ENCODE results near the gene RTN4R.

The RTN4R gene

DNA sequence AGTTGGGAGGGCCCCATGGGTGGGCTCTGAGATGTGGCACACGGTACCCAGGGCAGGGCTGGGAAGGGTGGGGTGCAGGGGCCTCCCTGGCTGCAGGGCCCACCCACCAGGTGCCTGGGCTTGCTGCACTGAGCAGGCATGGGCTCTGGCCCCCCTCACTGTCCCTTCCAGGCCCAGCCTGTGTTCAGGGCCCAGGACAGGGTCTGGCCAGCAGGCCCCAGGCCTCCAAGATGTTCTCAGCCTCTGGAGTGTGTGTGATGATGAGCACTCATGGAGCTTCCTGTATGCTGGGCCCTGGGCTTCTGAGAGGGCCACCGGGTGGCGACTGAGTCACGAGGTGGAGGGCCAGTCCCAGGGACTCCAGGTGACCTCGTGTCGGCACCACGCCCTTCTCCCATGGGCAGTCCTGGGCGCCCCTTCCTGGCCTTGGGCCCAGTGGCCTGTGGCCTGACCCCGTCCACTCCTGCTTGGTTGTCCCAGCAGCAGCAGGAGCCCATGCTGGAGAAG is 61.4 kb downstream of the RTN4R start:
- peak overlapping the region; percentile 13; the same call in 1 of the 2 replicates for H3K27ac ChIP-seq
- TF ChIP-seq, protein P1, sequence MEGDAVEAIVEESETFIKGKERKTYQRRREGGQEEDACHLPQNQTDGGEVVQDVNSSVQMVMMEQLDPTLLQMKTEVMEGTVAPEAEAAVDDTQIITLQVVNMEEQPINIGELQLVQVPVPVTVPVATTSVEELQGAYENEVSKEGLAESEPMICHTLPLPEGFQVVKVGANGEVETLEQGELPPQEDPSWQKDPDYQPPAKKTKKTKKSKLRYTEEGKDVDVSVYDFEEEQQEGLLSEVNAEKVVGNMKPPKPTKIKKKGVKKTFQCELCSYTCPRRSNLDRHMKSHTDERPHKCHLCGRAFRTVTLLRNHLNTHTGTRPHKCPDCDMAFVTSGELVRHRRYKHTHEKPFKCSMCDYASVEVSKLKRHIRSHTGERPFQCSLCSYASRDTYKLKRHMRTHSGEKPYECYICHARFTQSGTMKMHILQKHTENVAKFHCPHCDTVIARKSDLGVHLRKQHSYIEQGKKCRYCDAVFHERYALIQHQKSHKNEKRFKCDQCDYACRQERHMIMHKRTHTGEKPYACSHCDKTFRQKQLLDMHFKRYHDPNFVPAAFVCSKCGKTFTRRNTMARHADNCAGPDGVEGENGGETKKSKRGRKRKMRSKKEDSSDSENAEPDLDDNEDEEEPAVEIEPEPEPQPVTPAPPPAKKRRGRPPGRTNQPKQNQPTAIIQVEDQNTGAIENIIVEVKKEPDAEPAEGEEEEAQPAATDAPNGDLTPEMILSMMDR (conservative IDR thresholded peaks at IDR 0.05) = no peak

GRCh38 chr22:20205964-20206708 is 62.0 kb downstream of the RTN4R start:
- H3K27ac ChIP-seq = peak overlapping the region; percentile 13; the same call in 1 of the 2 replicates
- TF ChIP-seq, protein P1 (conservative IDR thresholded peaks at IDR 0.05) = no peak

GRCh38 chr22:20205464-20205963 is 62.6 kb downstream of the RTN4R start:
- H3K27ac ChIP-seq = no peak overlapping the region
- TF ChIP-seq, protein P1 (conservative IDR thresholded peaks at IDR 0.05) = no peak

DNA sequence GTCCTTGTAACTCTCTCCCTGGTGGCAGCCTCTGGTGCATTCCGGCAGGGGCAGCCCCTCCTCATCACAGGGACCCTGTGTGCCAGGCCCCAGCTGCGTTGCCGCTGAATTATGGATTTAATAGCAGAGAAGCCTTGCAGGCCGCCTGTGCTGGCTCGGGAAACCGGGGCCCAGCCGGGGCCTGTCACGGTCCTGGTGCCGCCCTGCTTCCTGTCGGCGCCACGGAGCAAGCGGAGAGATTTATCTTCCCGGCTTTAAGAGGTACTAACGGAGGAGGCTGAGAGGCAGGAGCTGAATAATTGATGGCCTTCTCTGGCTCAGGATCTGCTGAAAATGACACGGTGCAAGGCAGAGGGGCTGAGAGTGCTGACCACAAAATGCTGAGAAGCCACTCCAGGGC is 63.3 kb downstream of the RTN4R start:
- no peak overlapping the region for H3K27ac ChIP-seq
- TF ChIP-seq, protein P1 (conservative IDR thresholded peaks at IDR 0.05) = no peak

GRCh38 chr22:20204311-20204710 is 63.8 kb downstream of the RTN4R start:
- TF ChIP-seq, protein P1 (conservative IDR thresholded peaks at IDR 0.05) = no peak

DNA sequence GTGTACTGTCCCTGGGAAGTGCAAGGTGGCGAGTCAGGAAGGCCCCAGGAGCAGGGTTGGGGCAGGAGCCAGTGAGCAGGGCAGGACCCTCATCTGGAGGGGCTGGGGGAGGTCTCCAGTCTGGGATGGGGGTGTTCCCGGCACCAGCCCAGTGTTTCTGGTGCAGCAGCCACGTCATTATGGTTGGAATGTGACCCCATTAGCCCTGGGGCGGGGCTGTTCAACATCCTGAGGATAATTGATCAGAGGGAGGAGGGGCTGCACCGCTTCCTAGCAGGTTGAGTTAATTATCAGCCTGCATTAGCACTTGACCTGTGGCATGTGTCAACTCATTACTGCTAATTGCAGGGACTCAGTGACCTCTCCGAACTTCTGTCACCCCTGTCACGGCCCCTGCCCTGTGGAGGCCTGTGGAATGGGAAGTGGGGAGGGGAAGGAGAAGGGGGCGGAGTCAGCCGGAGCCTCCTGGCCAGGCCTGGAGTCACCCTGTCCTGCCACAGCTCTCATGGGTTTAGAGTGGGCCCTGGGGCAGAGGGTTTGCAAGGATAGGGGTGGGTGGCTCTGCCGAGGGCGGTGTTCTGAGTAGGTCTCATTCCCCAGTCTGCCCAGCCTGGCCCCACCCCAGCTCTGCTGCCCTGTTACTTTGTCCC is 64.4 kb downstream of the RTN4R start:
- peak overlapping the region; percentile 14; the same call in 1 of the 2 replicates for H3K27ac ChIP-seq
- TF ChIP-seq, protein P1 (conservative IDR thresholded peaks at IDR 0.05) = no peak

More at GRCh38 chr22:20204311-20204710, 63.8 kb downstream of the RTN4R start:
- H3K27ac ChIP-seq = no peak overlapping the region

GRCh38 chr22:20203142-20203551 is 65.0 kb downstream of the RTN4R start:
- TF ChIP-seq, protein P1 (conservative IDR thresholded peaks at IDR 0.05) = no peak
- peak overlapping the region; percentile 14; the same call in 1 of the 2 replicates for H3K27ac ChIP-seq

Measured in VCaP (cell line).